GM23248 (cell line): Measurements from ENCODE around the gene XRCC6.

Experiments used
- EZH2 ChIP-seq: fragments of 200-600 bp; sonication (generic); IDR thresholded peaks from 2 replicates; pipeline ENCODE4 v1.6.1; 2018; ENCODE audit warnings: antibody characterized with exemption, mild to moderate bottlenecking; ENCODE audit not compliant: insufficient read depth, poor library complexity, severe bottlenecking
- EZH2phosphoT487 ChIP-seq: fragments of 200-600 bp; sonication (generic); IDR thresholded peaks from 2 replicates; pipeline ENCODE4 v1.6.1; 2018; ENCODE audit warnings: antibody characterized with exemption, moderate library complexity, mild to moderate bottlenecking, low read depth; ENCODE audit not compliant: insufficient read depth

- no peak for TF ChIP-seq EZH2
- TF ChIP-seq EZH2phosphoT487: no peak
These were observed 36.6 kb downstream of the XRCC6 start for GRCh38 chr22:41657709-41658108.
